ENCODE measurements around the gene ZDHHC23.

Gene ZDHHC23

GRCh38 chr3:113947372-113948014 lies at the start of gene ZDHHC23:
Gene ZDHHC23 (plus strand): TSS chr3:113948013. CDS start chr3:113948803, 790 bp downstream.
- no peak for DNase-seq (ENCODE audit: low read depth)

GRCh38 chr3:113898892-113899291 lies 48.9 kb upstream of the ZDHHC23 start:
- peak; percentile 28 for DNase-seq (ENCODE audit: low read depth)
- H3K4me3 ChIP-seq (ENCODE audit: control insufficient read depth, low read depth, low read length) = no peak overlapping the region
- TF ChIP-seq CTCF (IDR thresholded peaks at IDR 0.05; ENCODE audit: control insufficient read depth, insufficient read depth, low read depth, low read length, missing control alignments) = no peak

More at GRCh38 chr3:113947372-113948014, at the start of gene ZDHHC23:
- H3K4me3 ChIP-seq (ENCODE audit: control insufficient read depth, low read depth, low read length) = peak within 1 kb of the TSS; percentile 69
- no peak for TF ChIP-seq CTCF (IDR thresholded peaks at IDR 0.05; ENCODE audit: control insufficient read depth, insufficient read depth, low read depth, low read length, missing control alignments)

- no peak for TF ChIP-seq CTCF (IDR thresholded peaks at IDR 0.05; ENCODE audit: control insufficient read depth, insufficient read depth, low read depth, low read length, missing control alignments)
- DNase-seq (ENCODE audit: low read depth) = no peak
These were observed 41.2 kb upstream of the ZDHHC23 start for GRCh38 chr3:113906568-113907140.

GRCh38 chr3:113908133-113908532 lies 39.7 kb upstream of the ZDHHC23 start:
- TF ChIP-seq CTCF (IDR thresholded peaks at IDR 0.05; ENCODE audit: control insufficient read depth, insufficient read depth, low read depth, low read length, missing control alignments) = no peak
- DNase-seq (ENCODE audit: low read depth) = no peak
- H3K4me3 ChIP-seq (ENCODE audit: control insufficient read depth, low read depth, low read length) = no peak overlapping the region

More at GRCh38 chr3:113906568-113907140, 41.2 kb upstream of the ZDHHC23 start:
- no peak overlapping the region for H3K4me3 ChIP-seq (ENCODE audit: control insufficient read depth, low read depth, low read length)

GRCh38 chr3:113910966-113911365 lies 36.8 kb upstream of the ZDHHC23 start:
- H3K4me3 ChIP-seq (ENCODE audit: control insufficient read depth, low read depth, low read length) = no peak overlapping the region
- TF ChIP-seq CTCF (IDR thresholded peaks at IDR 0.05; ENCODE audit: control insufficient read depth, insufficient read depth, low read depth, low read length, missing control alignments) = no peak
- peak; percentile 27 for DNase-seq (ENCODE audit: low read depth)

GRCh38 chr3:113912552-113913236 lies 35.1 kb upstream of the ZDHHC23 start:
- peak; percentile 62 for TF ChIP-seq CTCF (IDR thresholded peaks at IDR 0.05; ENCODE audit: control insufficient read depth, insufficient read depth, low read depth, low read length, missing control alignments)
- DNase-seq (ENCODE audit: low read depth) = peak; percentile 37
- H3K4me3 ChIP-seq (ENCODE audit: control insufficient read depth, low read depth, low read length) = no peak overlapping the region
